Natural killer cell treated with Interleukin-12 subunit alpha and Interleukin-12 subunit beta and Interleukin-15 and Interleukin-18, amount 100 ng/mL, for 72 hours (primary cell): ENCODE data around the gene CCDC127. TPM values are rescaled to one million over a fixed set of nuclear protein-coding genes. Genes with fewer than 3 reads are reported as not detected.
A peak's percentile ranks its signal among the peaks of the same experiment; 100 is the strongest.
"Not testable (repeated sequence)": the region's sequence is repeated elsewhere in the genome, so short reads cannot be mapped to it uniquely, and the experiment has no call there.

Experiments used
- ATAC-seq, 2 donors: fragments of 150-1000 bp; cut with Tn5 transposase in 1 of 2; sonication (Bioruptor Pico), chemical (Tn5 transposase) in 1 of 2; 2 replicates each; pipeline ENCODE4 v1.10.0; 2021
- DNase-seq: peaks from one replicate; pipeline ENCODE4 v3.0.0; 2022; ENCODE audit warnings: low spot score
- H3K27ac Mint-ChIP-seq, 2 donors: 1 replicate in 1 of 2; 2 replicates in 1 of 2; pipeline ENCODE4 v1.8.0; 2022; ENCODE audit warnings: mixed read lengths in 2 of 2, mild to moderate bottlenecking in 1 of 2, moderate library complexity in 1 of 2
- H3K27me3 Mint-ChIP-seq, 2 donors: 1 replicate in 1 of 2; 2 replicates in 1 of 2; pipeline ENCODE4 v1.8.0; 2022; ENCODE audit warnings: mixed read lengths in 2 of 2
- H3K36me3 Mint-ChIP-seq: one replicate; pipeline ENCODE4 v1.8.0; 2022; ENCODE audit warnings: mixed read lengths
- H3K4me1 Mint-ChIP-seq, 2 donors: 1 replicate in 1 of 2; 2 replicates in 1 of 2; pipeline ENCODE4 v1.8.0; 2022; ENCODE audit warnings: low read depth in 2 of 2, mixed read lengths in 2 of 2, mild to moderate bottlenecking in 1 of 2
- H3K4me3 Mint-ChIP-seq: one replicate; pipeline ENCODE4 v1.8.0; 2022; ENCODE audit warnings: mixed read lengths
- H3K9me3 Mint-ChIP-seq: 2 replicates; pipeline ENCODE4 v1.8.0; 2022; ENCODE audit warnings: mixed read lengths
- total RNA-seq, 2 donors: library from RNA; stranded (reverse); gene quantifications; one replicate each; pipeline ENCODE4 v1.2.3, GENCODE V29; 2022

CCDC127 gene
- total RNA-seq, 2 donors from 2014 or later: 4.3 to 9.1 TPM

GRCh38 chr5:204966-205670 lies 12.8 kb downstream of the CCDC127 start:
- H3K4me3 Mint-ChIP-seq: no peak overlapping the region

GRCh38 chr5:204462-204861 lies 13.5 kb downstream of the CCDC127 start:
- Mint-ChIP-seq H3K36me3 (peaks cover 11% of the 10 kb centered on the region), H3K4me1 (peaks cover 6 to 14% of the 10 kb centered on the region in 2 donors), H3K9me3 (no peaks in the 10 kb centered on the region), H3K4me3 (no peak overlapping the region), H3K27ac (no peak overlapping the region), H3K27me3 (no peaks in the 10 kb centered on the region)
- ATAC-seq (no peak), DNase-seq (no peak)

More at GRCh38 chr5:204966-205670, 12.8 kb downstream of the CCDC127 start:
- DNase-seq (no peak), ATAC-seq (no peak)
- Mint-ChIP-seq H3K27ac (no peak overlapping the region), H3K9me3 (no peaks in the 10 kb centered on the region), H3K27me3 (no peaks in the 10 kb centered on the region), H3K36me3 (peaks cover 12% of the 10 kb centered on the region), H3K4me1 (peaks cover 13 to 20% of the 10 kb centered on the region in 2 donors)

DNA sequence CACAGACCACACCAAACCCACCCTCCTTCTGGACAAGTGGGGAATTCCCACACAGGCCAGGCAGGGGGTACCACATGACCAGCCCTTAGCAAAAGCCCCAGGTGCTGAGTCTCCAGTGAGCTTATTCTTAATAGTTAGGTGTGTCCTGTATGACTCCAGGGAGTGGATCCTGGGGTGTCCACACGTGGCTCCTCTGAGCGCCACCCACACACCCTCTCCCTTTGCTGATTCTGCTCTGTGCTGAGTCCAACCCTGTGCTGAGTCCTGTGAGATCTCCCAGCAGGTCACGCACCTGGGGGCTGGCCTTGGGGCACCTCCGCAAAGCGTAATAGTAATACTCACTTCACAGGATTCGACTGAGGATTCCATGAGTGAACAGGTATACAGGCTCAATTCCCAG lies 14.0 kb downstream of the CCDC127 start:
- ATAC-seq (peak in 1 of 2 donors; percentile 32), DNase-seq (no peak)
- Mint-ChIP-seq H3K4me1 (peaks cover 4 to 13% of the 10 kb centered on the region in 2 donors), H3K27ac (no peak overlapping the region), H3K9me3 (no peaks in the 10 kb centered on the region), H3K4me3 (no peak overlapping the region), H3K36me3 (peaks cover 11% of the 10 kb centered on the region), H3K27me3 (no peaks in the 10 kb centered on the region)

DNA sequence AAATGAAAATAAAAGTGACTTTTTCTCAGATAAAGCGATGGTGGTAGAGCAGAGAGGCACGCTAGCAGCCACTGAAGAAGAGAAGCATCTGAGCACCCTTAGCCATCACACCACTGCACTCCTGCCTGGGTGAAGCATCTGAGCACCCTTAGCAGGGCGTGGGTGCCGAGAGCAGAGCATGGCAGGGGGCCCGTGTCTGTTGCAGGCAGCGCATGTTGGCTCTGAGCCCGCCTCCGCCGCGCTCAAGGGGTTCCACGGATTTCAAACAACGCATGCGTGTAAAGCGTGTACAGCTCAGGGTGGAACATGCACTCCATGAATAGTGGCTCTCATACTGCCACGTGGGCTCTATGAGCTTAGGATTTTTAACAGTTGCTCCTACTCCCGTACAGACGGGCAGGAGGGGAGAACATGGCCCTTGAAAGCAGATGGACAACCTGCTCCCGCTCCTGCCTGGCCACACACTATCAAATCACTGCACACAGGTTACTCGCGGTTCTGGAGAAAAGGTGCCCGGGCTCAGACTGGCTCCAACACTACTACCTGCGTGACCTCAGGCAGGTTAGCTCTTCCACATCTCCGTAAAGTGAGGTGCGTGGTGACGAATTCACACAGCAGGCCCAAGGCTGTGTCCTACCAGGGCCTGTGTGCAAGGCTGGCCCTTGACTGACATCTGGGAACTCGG lies 14.6 kb downstream of the CCDC127 start:
- H3K4me1 Mint-ChIP-seq: peaks cover 4 to 9% of the 10 kb centered on the region in 2 donors

DNA sequence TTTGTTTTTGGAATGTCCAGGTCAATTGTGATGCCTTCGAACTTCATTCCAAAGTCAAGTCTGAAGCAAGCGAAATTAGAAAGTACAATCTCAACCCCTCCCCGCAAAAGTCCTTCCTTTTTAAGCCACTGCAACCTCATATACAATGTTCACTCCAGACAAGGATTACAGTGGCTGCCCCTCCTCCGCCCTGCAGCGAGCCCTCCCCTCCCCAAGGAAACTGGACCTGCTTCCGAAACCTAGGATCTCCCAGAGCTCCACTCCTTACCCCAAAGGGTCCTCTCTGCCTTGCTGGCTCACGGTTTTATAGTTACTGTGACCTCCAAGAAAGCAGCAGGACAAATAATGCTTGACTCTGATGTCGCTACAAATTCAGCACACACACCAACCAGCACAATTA lies 16.3 kb downstream of the CCDC127 start:
- H3K27me3 Mint-ChIP-seq: no peaks in the 10 kb centered on the region
- no peak overlapping the region for H3K27ac Mint-ChIP-seq
- H3K4me3 Mint-ChIP-seq: no peak overlapping the region
- H3K36me3 Mint-ChIP-seq: peaks cover 7% of the 10 kb centered on the region
- DNase-seq (no peak), ATAC-seq (no peak)
- no peaks in the 10 kb centered on the region for H3K9me3 Mint-ChIP-seq
- H3K4me1 Mint-ChIP-seq: peaks cover 0 to 6% of the 10 kb centered on the region in 2 donors

More for the DNA sequence above, 14.6 kb downstream of the CCDC127 start:
- Mint-ChIP-seq H3K9me3 (no peaks in the 10 kb centered on the region), H3K4me3 (no peak overlapping the region), H3K27me3 (no peaks in the 10 kb centered on the region), H3K36me3 (peaks cover 11% of the 10 kb centered on the region), H3K27ac (no peak overlapping the region)
- ATAC-seq (peak in 1 of 2 donors; percentile 36), DNase-seq (no peak)

DNA sequence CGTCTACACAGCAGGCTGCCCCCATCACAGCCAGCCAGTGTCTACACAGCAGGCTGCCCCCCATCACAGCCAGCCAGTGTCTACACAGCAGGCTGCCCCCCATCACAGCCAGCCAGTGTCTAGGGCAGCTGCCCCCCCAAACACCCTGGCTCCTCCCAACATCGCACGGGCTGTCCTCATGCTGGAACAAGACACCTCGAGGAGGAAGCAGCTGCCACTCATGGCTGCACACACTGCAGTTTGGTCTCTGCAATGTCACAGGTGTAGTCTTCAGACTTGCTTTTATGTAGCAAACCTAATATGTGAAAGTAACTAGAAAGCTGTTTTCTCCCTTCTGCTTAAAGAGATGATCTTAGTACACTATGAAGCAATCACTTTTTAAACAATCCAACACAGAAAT lies 17.0 kb downstream of the CCDC127 start:
- H3K4me3 Mint-ChIP-seq: no peak overlapping the region
- ATAC-seq (no peak), DNase-seq (no peak)
- H3K27me3 Mint-ChIP-seq: no peaks in the 10 kb centered on the region
- peaks cover 6% of the 10 kb centered on the region for H3K36me3 Mint-ChIP-seq
- peaks cover 0 to 6% of the 10 kb centered on the region in 2 donors for H3K4me1 Mint-ChIP-seq
- no peaks in the 10 kb centered on the region for H3K9me3 Mint-ChIP-seq
- H3K27ac Mint-ChIP-seq: no peak overlapping the region

- Mint-ChIP-seq H3K27ac (no peak overlapping the region), H3K9me3 (no peaks in the 10 kb centered on the region), H3K4me3 (no peak overlapping the region), H3K4me1 (peaks cover 0 to 2% of the 10 kb centered on the region in 2 donors), H3K27me3 (no peaks in the 10 kb centered on the region), H3K36me3 (no peaks in the 10 kb centered on the region)
- DNase-seq (no peak), ATAC-seq (no peak)
Observed at GRCh38 chr5:199950-200645, 17.9 kb downstream of the CCDC127 start.

- ATAC-seq (no peak), DNase-seq (no peak)
- Mint-ChIP-seq H3K9me3 (no peaks in the 10 kb centered on the region), H3K27me3 (no peaks in the 10 kb centered on the region), H3K36me3 (no peaks in the 10 kb centered on the region), H3K4me1 (peaks cover 0 to under 1% of the 10 kb centered on the region in 2 donors), H3K27ac (no peak overlapping the region), H3K4me3 (no peak overlapping the region)
Observed at GRCh38 chr5:199197-199949, 18.6 kb downstream of the CCDC127 start.

- H3K9me3 Mint-ChIP-seq: no peaks in the 10 kb centered on the region
- H3K27me3 Mint-ChIP-seq: no peaks in the 10 kb centered on the region
- no peaks in the 10 kb centered on the region for H3K4me1 Mint-ChIP-seq
- H3K27ac Mint-ChIP-seq: no peak overlapping the region
- H3K4me3 Mint-ChIP-seq: no peak overlapping the region
- ATAC-seq (no peak), DNase-seq (no peak)
- H3K36me3 Mint-ChIP-seq: no peaks in the 10 kb centered on the region
Observed at GRCh38 chr5:198516-199196, 19.3 kb downstream of the CCDC127 start.

- H3K4me3 Mint-ChIP-seq: no peak overlapping the region
- DNase-seq (no peak), ATAC-seq (no peak)
- H3K27ac Mint-ChIP-seq: no peak overlapping the region
- H3K4me1 Mint-ChIP-seq: no peaks in the 10 kb centered on the region
- H3K9me3 Mint-ChIP-seq: no peaks in the 10 kb centered on the region
- no peaks in the 10 kb centered on the region for H3K27me3 Mint-ChIP-seq
- H3K36me3 Mint-ChIP-seq: no peaks in the 10 kb centered on the region
Observed at GRCh38 chr5:197892-198489, 20.0 kb downstream of the CCDC127 start.

DNA sequence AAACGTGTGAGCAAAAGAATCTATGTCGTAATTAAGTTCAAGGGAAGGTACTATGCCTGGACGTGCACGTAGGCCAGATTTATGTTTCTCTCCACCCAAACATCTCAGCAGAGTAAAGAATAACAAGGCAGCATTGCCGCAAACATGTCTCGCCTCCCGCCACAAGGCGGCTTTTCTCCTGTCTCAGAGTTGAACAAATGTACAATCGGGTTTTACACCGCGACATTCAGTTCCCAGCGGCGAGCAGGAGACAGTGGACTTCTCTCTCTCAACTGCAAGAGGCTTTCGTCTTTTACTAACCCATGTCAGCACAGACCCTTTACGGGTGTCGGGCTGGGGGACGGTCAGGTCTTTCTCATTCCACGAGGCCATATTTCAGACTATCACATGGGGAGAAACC lies 20.9 kb downstream of the CCDC127 start:
- not testable (repeated sequence) for H3K4me1 Mint-ChIP-seq, H3K4me3 Mint-ChIP-seq, H3K27me3 Mint-ChIP-seq, ATAC-seq, H3K9me3 Mint-ChIP-seq, H3K36me3 Mint-ChIP-seq, H3K27ac Mint-ChIP-seq, DNase-seq

- Mint-ChIP-seq H3K4me1 (no peaks in the 10 kb centered on the region), H3K4me3 (no peak overlapping the region), H3K27ac (no peak overlapping the region)
Observed at GRCh38 chr5:196350-196749, 21.6 kb downstream of the CCDC127 start.

More at GRCh38 chr5:196350-196749, 21.6 kb downstream of the CCDC127 start:
- H3K36me3 Mint-ChIP-seq: no peaks in the 10 kb centered on the region
- H3K27me3 Mint-ChIP-seq: no peaks in the 10 kb centered on the region
- ATAC-seq: no peak
- DNase-seq: no peak
- no peaks in the 10 kb centered on the region for H3K9me3 Mint-ChIP-seq
